GM23248 (cell line): ENCODE results near the gene PCSK5. TPM values are rescaled to one million over a fixed set of nuclear protein-coding genes. Genes with fewer than 3 reads are reported as not detected.

ENCODE experiments used
- DNase-seq: peaks from one replicate; pipeline ENCODE4 v3.0.0-alpha.2; 2015
- H2AFZ ChIP-seq: fragments of 200-600 bp; sonication (generic); 2 replicates; pipeline ENCODE4 v1.6.1; 2016; ENCODE audit warnings: antibody characterized with exemption
- H3F3A ChIP-seq: fragments of 200-600 bp; sonication (generic); 2 replicates; pipeline ENCODE4 v1.6.1; 2016; ENCODE audit warnings: mild to moderate bottlenecking, antibody characterized with exemption, mixed run types; ENCODE audit not compliant: insufficient read depth
- H3K27ac ChIP-seq: fragments of 200-600 bp; sonication (generic); 2 replicates; pipeline ENCODE4 v1.5.1; 2016; ENCODE audit warnings: mild to moderate bottlenecking
- H3K27me3 ChIP-seq: fragments of 200-600 bp; sonication (generic); replicated peaks from 2 replicates; pipeline ENCODE4 v1.6.1; 2016; ENCODE audit warnings: mild to moderate bottlenecking; ENCODE audit not compliant: insufficient read depth
- H3K36me3 ChIP-seq: fragments of 200-600 bp; sonication (generic); 2 replicates; pipeline ENCODE4 v1.6.1; 2016; ENCODE audit warnings: low read depth, mild to moderate bottlenecking
- H3K4me1 ChIP-seq: fragments of 200-600 bp; sonication (generic); 2 replicates; pipeline ENCODE4 v1.6.1; 2016; ENCODE audit warnings: mild to moderate bottlenecking; ENCODE audit not compliant: insufficient read depth
- H3K4me2 ChIP-seq: fragments of 200-600 bp; sonication (generic); one replicate; pipeline ENCODE4 v1.6.1; 2016; ENCODE audit warnings: mild to moderate bottlenecking; ENCODE audit not compliant: unreplicated experiment
- H3K4me3 ChIP-seq: fragments of 200-600 bp; sonication (generic); 2 replicates; pipeline ENCODE4 v1.5.1; 2016; ENCODE audit warnings: mild to moderate bottlenecking
- H3K79me2 ChIP-seq: fragments of 200-600 bp; sonication (generic); 2 replicates; pipeline ENCODE4 v1.6.1; 2016; ENCODE audit warnings: mild to moderate bottlenecking; ENCODE audit not compliant: insufficient read depth
- H3K9ac ChIP-seq: fragments of 200-600 bp; sonication (generic); 2 replicates; pipeline ENCODE4 v1.6.1; 2016; ENCODE audit warnings: mild to moderate bottlenecking
- H3K9me2 ChIP-seq: fragments of 200-600 bp; sonication (generic); 2 replicates; pipeline ENCODE4 v1.6.1; 2016; ENCODE audit warnings: mixed run types, mild to moderate bottlenecking, moderate library complexity; ENCODE audit not compliant: insufficient read depth
- H3K9me3 ChIP-seq: fragments of 200-600 bp; sonication (generic); one replicate; pipeline ENCODE4 v1.6.1; 2017; ENCODE audit warnings: low read depth
- H4K20me1 ChIP-seq: fragments of 200-600 bp; sonication (generic); 2 replicates; pipeline ENCODE4 v1.6.0; 2016; ENCODE audit not compliant: insufficient read depth
- EZH2 ChIP-seq: fragments of 200-600 bp; sonication (generic); IDR thresholded peaks from 2 replicates; pipeline ENCODE4 v1.6.1; 2018; ENCODE audit warnings: antibody characterized with exemption, mild to moderate bottlenecking; ENCODE audit not compliant: insufficient read depth, poor library complexity, severe bottlenecking
- EZH2phosphoT487 ChIP-seq: fragments of 200-600 bp; sonication (generic); IDR thresholded peaks from 2 replicates; pipeline ENCODE4 v1.6.1; 2018; ENCODE audit warnings: antibody characterized with exemption, moderate library complexity, mild to moderate bottlenecking, low read depth; ENCODE audit not compliant: insufficient read depth
- WGBS, 2 experiments: methylation state at CpG; one replicate each; pipeline ENCODE4 v1.1.6; 2015 to 2017; ENCODE audit warnings: low lambda C conversion rate in 2 of 2, low coverage in 1 of 2; ENCODE audit errors: missing lambda C conversion rate in 2 of 2; 5-methylcytosine and 5-hydroxymethylcytosine counted together
- in situ Hi-C: fragments of 300-500 bp; cut with MboI; formaldehyde crosslinking; loops from 2 replicates; pipeline ENCODE4 v1.15.0; 2020
- polyA plus RNA-seq: library from polyadenylated mRNA; unstranded; fragments of >200 nt; fragmentation: Nextera tagmentation; extraction: Ambion mirVana; gene quantifications from 2 replicates; pipeline ENCODE4 v1.2.1, GENCODE V29; 2016
- total RNA-seq: library from RNA; depleted of rRNA; stranded (reverse); fragments of >200 nt; shearing (Covaris generic); gene quantifications from 2 replicates; pipeline ENCODE4 v1.2.3, GENCODE V29; 2014

PCSK5 gene
- total and polyA plus RNA-seq, 2 experiments from 2014 or later: 2.3 to 3.9 TPM

DNA sequence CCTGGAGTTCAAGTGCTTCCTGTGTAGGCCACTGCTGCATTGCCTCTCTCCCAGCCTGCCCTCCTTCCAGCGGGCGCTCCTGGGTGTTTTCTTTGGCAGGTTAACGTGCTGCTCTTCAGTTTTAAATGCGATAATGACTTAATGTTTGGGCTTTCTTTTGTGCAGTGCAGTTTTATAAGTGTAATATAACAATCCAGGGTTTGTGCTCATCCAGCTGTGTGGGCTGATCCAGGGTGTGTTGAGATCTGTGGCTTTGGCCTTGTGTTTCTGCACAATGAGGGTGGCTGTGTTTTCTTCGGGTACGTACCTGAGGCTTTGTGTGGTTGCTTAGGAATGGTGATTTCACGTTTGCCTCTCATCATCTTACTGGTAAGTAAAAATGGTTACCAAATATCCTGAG, 50.6 kb downstream of the PCSK5 start:
- H4K20me1 ChIP-seq: no peaks in the 10 kb centered on the region
- no peak overlapping the region for H3K27ac ChIP-seq
- no peaks in the 10 kb centered on the region for H3K27me3 ChIP-seq
- no peak overlapping the region for H3K4me2 ChIP-seq
- no peaks in the 10 kb centered on the region for H3K9me3 ChIP-seq
- H3F3A ChIP-seq: no peaks in the 10 kb centered on the region
- no peak for TF ChIP-seq EZH2
- no peak for TF ChIP-seq EZH2phosphoT487
- H3K36me3 ChIP-seq: no peaks in the 10 kb centered on the region
- H3K79me2 ChIP-seq: no peaks in the 10 kb centered on the region
- WGBS, 2 experiments: 61 to 64% methylated on average over 7 of the region's 7 CpGs
- H3K4me3 ChIP-seq: no peak overlapping the region
- DNase-seq: no peak
- H3K4me1 ChIP-seq: no peaks in the 10 kb centered on the region
- H2AFZ ChIP-seq: no peak overlapping the region
- H3K9ac ChIP-seq: no peak overlapping the region
- H3K9me2 ChIP-seq: no peaks in the 10 kb centered on the region
- in situ Hi-C loops: no loop called here

DNA sequence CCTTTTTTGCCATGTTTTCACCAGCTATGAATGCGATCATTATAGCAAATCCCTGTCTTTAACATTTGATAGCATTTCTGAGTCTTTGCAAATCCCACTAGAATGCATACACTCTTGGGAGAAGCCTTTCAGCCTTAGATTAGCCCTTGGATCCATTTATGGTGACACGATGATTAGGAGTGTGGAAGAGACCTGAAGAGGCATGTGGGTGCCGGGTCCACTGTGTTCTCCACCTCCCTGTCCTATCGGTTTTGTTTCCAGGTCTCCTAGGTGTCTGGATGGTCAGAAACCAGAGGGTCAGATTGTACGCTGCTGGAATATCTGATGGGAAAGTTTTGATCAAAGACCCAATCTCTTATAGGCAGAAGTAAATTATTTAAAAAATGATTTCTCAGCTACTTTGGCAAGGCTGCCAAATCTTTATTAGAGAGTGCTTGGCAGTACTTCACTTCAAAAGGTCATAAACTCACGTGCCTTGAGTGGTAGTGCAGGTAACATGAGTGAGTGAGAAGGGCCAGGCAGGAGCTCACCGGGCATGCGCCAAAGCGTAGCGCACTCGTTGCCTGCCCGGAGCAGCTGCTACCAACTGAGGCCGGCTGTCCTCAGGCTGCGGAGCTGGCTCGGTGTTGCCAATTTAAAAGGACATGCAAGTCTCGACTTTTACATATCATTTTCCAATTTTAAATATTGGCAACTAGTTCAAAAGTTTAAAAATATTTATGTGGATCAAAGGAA, 51.3 kb downstream of the PCSK5 start:
- in situ Hi-C loops: no loop called here
- H3K4me1 ChIP-seq: no peaks in the 10 kb centered on the region
- H3K27me3 ChIP-seq: no peaks in the 10 kb centered on the region
- no peak overlapping the region for H3K4me2 ChIP-seq
- WGBS, 2 experiments: 86 to 87% methylated on average over 16 of the region's 16 CpGs
- no peak overlapping the region for H2AFZ ChIP-seq
- no peak for DNase-seq
- no peak overlapping the region for H3K27ac ChIP-seq
- no peaks in the 10 kb centered on the region for H3K9me2 ChIP-seq
- H4K20me1 ChIP-seq: no peaks in the 10 kb centered on the region
- no peaks in the 10 kb centered on the region for H3K79me2 ChIP-seq
- no peaks in the 10 kb centered on the region for H3F3A ChIP-seq
- H3K4me3 ChIP-seq: no peak overlapping the region
- TF ChIP-seq EZH2 (no peak), EZH2phosphoT487 (no peak)
- H3K36me3 ChIP-seq: no peaks in the 10 kb centered on the region
- no peaks in the 10 kb centered on the region for H3K9me3 ChIP-seq
- H3K9ac ChIP-seq: no peak overlapping the region

DNA sequence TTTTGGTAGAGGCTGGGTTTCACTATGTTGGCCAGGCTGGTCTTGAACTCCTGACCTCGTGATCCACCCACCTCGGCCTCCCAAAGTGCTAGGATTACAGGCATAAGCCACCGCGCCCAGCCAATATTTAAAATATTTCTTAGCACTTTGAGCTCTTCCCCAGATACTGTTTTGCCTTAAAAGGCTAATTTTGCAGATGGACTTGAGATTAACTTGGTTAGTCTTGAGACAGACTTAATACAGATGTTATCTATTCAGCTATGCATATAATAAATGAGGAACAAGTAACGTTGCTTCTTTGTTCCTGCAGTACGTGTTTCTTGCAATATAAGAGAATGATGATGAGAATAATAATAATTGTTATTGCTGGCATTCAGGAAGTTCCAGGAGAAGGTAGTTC, 56.3 kb downstream of the PCSK5 start:
- Histone ChIP-seq H3K4me3 (no peak overlapping the region), H3K9ac (no peak overlapping the region), H4K20me1 (no peaks in the 10 kb centered on the region), H3K9me2 (no peaks in the 10 kb centered on the region), H3K9me3 (no peaks in the 10 kb centered on the region), H3K4me2 (no peak overlapping the region), H3K27ac (no peak overlapping the region), H3K4me1 (no peaks in the 10 kb centered on the region), H3F3A (no peaks in the 10 kb centered on the region), H3K36me3 (no peaks in the 10 kb centered on the region), H2AFZ (no peak overlapping the region), H3K27me3 (no peaks in the 10 kb centered on the region), H3K79me2 (no peaks in the 10 kb centered on the region)
- no peak for TF ChIP-seq EZH2
- no peak for TF ChIP-seq EZH2phosphoT487
- WGBS, 2 experiments: 83 to 88% methylated on average over 6 of the region's 6 CpGs
- in situ Hi-C loops: no loop called here
- no peak for DNase-seq

DNA sequence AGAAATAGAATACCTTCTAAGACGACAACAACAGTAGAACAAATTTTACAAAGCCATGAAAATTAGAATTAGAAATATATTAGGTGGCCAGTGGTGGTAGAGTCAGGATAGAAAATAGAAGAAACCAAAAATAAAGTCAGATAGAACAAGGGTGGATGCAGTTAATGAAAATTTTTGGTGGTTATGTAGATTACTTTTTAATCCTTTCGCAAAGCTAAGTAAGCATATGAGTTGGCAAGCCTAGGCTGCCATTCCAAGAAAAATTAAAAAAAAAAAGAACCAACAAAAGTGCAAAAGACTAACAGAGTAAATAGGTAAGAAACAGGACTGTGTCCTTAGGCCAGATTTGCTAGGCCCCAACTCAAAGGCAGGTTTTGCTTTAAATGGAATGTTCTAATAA, 56.8 kb downstream of the PCSK5 start:
- Histone ChIP-seq H3K4me1 (no peaks in the 10 kb centered on the region), H3K79me2 (no peaks in the 10 kb centered on the region), H3F3A (no peaks in the 10 kb centered on the region), H3K9ac (no peak overlapping the region), H3K27ac (no peak overlapping the region), H3K4me3 (no peak overlapping the region), H3K27me3 (no peaks in the 10 kb centered on the region), H4K20me1 (no peaks in the 10 kb centered on the region), H3K9me2 (no peaks in the 10 kb centered on the region), H3K4me2 (no peak overlapping the region), H3K9me3 (no peaks in the 10 kb centered on the region), H2AFZ (no peak overlapping the region), H3K36me3 (no peaks in the 10 kb centered on the region)
- no peak for TF ChIP-seq EZH2
- no peak for DNase-seq
- 94% methylated on average over 2 of the region's 2 CpGs for WGBS, 2 experiments
- in situ Hi-C loops: no loop called here

DNA sequence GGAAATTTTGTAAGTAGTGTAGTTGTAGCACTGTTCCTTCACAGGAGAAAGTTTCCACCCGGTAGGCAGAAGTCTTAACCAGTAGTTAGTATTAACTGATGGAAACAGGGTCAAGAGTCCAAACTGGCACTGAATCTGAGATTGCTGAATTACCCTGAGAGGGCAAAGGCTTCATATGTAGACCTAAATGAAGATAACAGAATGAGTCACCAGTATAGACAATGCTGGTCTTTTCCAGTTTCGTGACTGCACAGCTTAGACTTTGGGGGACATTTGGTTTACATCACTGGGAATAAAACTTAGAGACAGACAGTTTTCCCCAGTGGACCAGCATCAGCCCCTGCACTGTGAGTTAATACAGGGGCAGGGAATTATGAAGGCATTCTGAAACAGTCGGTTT, 60.5 kb downstream of the PCSK5 start:
- Histone ChIP-seq H3K27me3 (no peaks in the 10 kb centered on the region), H3K4me2 (no peak overlapping the region), H3K9ac (no peak overlapping the region), H3F3A (no peaks in the 10 kb centered on the region), H3K9me2 (no peaks in the 10 kb centered on the region), H3K79me2 (no peaks in the 10 kb centered on the region), H2AFZ (no peak overlapping the region), H3K27ac (no peak overlapping the region), H3K9me3 (no peaks in the 10 kb centered on the region), H4K20me1 (no peaks in the 10 kb centered on the region), H3K4me1 (no peaks in the 10 kb centered on the region), H3K4me3 (no peak overlapping the region), H3K36me3 (no peaks in the 10 kb centered on the region)
- 61 to 66% methylated on average over 3 of the region's 3 CpGs for WGBS, 2 experiments
- no peak for TF ChIP-seq EZH2phosphoT487
- TF ChIP-seq EZH2: no peak
- in situ Hi-C loops: no loop called here
- DNase-seq: no peak
